Heart right ventricle (tissue), 16 donors: ENCODE data around the gene HDAC9. TPM values are rescaled to one million over a fixed set of nuclear protein-coding genes. Genes with fewer than 3 reads are reported as not detected.
"Not testable (repeated sequence)": the region's sequence is repeated elsewhere in the genome, so short reads cannot be mapped to it uniquely, and the experiment has no call there.

Source experiments
- ATAC-seq, 8 donors: fragments of 200-7000 bp; cut with Tn5 transposase; one replicate each; pipeline ENCODE4 v1.9.1; 2020; ENCODE audit warnings: mild to moderate bottlenecking in 8 of 8, moderate library complexity in 8 of 8, moderate number of reproducible peaks in 1 of 8
- DNase-seq, 2 donors: peaks; one replicate each; pipeline ENCODE4 v3.0.0-alpha.2; 2020
- H3K27ac ChIP-seq, 10 donors: fragments of 200-600 bp; sonication (generic) in 2 of 10; one replicate each; pipeline versions ENCODE4 v1.5.0 to v1.8.0; 2020 to 2022; ENCODE audit warnings: mild to moderate bottlenecking in 3 of 10
- H3K27me3 ChIP-seq, 7 donors: fragments of 200-600 bp; one replicate each; pipeline ENCODE4 v1.8.0; 2021 to 2022; ENCODE audit warnings: mild to moderate bottlenecking in 2 of 7
- H3K36me3 ChIP-seq, 9 donors: fragments of 200-600 bp; sonication (generic) in 1 of 9; one replicate each; pipeline versions ENCODE4 v1.5.0 to v1.8.0; 2020 to 2022; ENCODE audit warnings: mild to moderate bottlenecking in 2 of 9
- H3K4me1 ChIP-seq, 9 donors: fragments of 200-600 bp; sonication (generic) in 1 of 9; one replicate each; pipeline versions ENCODE4 v1.5.0 to v1.8.0; 2020 to 2022; ENCODE audit warnings: mild to moderate bottlenecking in 4 of 9
- H3K4me3 ChIP-seq, 10 donors: fragments of 200-600 bp; sonication (generic) in 2 of 10; one replicate each; pipeline versions ENCODE4 v1.5.0 to v1.8.0; 2020 to 2022; ENCODE audit warnings: mild to moderate bottlenecking in 7 of 10, moderate library complexity in 2 of 10
- H3K9me3 ChIP-seq, 11 donors: fragments of 200-600 bp in 10 of 11; sonication (generic) in 2 of 11; one replicate each; pipeline versions ENCODE4 v1.5.0 to v1.8.0; 2013 to 2022; ENCODE audit warnings: mild to moderate bottlenecking in 2 of 11, control low read depth in 1 of 11, moderate library complexity in 1 of 11
- WGBS, 2 donors: extraction: QIAGEN DNeasy Blood & Tissue Kit; methylation state at CpG; one replicate each; pipeline ENCODE4 v1.1.7; 2013; ENCODE audit warnings: inconsistent platforms in 1 of 2; 5-methylcytosine and 5-hydroxymethylcytosine counted together
- intact Hi-C, 10 donors: fragments of 100-400 bp; cut with DNase I; formaldehyde crosslinking; loops; one replicate each; pipeline versions ENCODE4 v1.11.1 to v1.14.2; 2022
- polyA plus RNA-seq, 2 donors: library from polyadenylated mRNA; stranded (reverse); fragments of 200-250 nt; gene quantifications; one replicate each; pipeline ENCODE4 v1.2.3, GENCODE V29; 2013
- total RNA-seq, 10 donors: library from RNA; stranded (reverse); fragmentation: NEBNext Ultra II Directional in 3 of 10; extraction: Animal tissue kit (Norgen Biotek cat#: 25700) in 3 of 10; gene quantifications; one replicate each; pipeline versions ENCODE4 v1.2.1 to v1.2.4, GENCODE V29; 2021 to 2023
- TF ChIP-seq, protein P1 (sequence below), 9 donors: fragments of 200-600 bp; sonication (generic) in 2 of 9; IDR thresholded peaks; one replicate each; pipeline versions ENCODE4 v1.5.0 to v1.8.0; 2021 to 2022; ENCODE audit warnings: antibody characterized with exemption in 9 of 9, mild to moderate bottlenecking in 5 of 9, moderate library complexity in 1 of 9
- donor health status: Arrhythmogenic right ventricular cardiomyopathy.
- donor health status: ischemic (EF 13 %, LVEDD 7.1; RV severe dilation, severe dysfunction).
- donor health status: healthy with polysubstance abuse.
- donor health status: DM: no; HTN: yes; CAD: no.
- donor health status: DM: no; HTN: no; CAD: no.
- donor health status: ischemic (EF 25% LVEDD 6.9; RV normal size, moderate dysfunction).
- donor health status: ischemic (EF 25% LVEDD 5.7; RV mildly dilated, moderate dysfunction).
- donor health status: healthy.
- donor health status: DM: yes; HTN: yes; CAD: no.
- donor health status: Ischemic cardiomyopathy.
- donor health status: ischemic (EF 35%, LVEDD 5.7; RV mildly dilated, moderate dysfunction).
- donor health status: nonischemic (EF 11% LVEDD 7.7; RV severe dilation, severe dysfunction).
- donor health status: DM: yes; HTN: yes; CAD: no.
- donor health status: PGD.
- donor health status: ischemic (EF 29% LVEDD 5.4; RV normal size, mild dysfunction).
- donor health status: nonischemic (EF 23%, LVEDD 6.1; RV moderate dilation, normal function).

HDAC9 gene
- total and polyA plus RNA-seq, 12 donors, result 1.9 to 66.1 (median 38.6) TPM

DNA sequence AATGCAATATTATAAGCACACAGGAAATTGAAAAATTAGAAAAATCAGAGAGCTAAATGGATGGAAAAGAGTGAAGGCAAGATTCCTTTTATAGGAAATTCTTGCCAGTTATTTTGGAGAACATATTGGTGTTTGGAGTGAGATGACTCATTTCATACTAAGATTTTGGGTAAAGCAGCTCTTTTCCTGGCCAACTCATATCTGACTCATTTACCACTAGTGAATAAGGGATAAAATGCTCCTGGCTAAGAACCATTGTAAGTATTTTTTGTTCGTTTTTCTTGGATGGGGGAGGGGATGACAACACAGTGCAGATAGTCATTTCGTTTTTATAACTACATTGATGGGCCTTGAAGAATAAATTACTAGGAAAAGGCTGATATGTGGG, 482.6 kb downstream of the HDAC9 start:
- WGBS, 2 donors, result 44 to 63% methylated on average over 2 of the region's 2 CpGs
- peak overlapping the region in 1 of 10 donors; percentile 23 for H3K27ac ChIP-seq
- ATAC-seq, result peak in 6 of 8 donors; percentile 29 to 83 (median 60)
- DNase-seq, result no peak
- H3K4me1 ChIP-seq, result peaks cover 0 to 18% (median 6%) of the 10 kb centered on the region in 9 donors
- no peak overlapping the region for H3K4me3 ChIP-seq
- H3K36me3 ChIP-seq, result peaks cover 0 to 2% (median 0%) of the 10 kb centered on the region in 9 donors
- TF ChIP-seq, protein P1, sequence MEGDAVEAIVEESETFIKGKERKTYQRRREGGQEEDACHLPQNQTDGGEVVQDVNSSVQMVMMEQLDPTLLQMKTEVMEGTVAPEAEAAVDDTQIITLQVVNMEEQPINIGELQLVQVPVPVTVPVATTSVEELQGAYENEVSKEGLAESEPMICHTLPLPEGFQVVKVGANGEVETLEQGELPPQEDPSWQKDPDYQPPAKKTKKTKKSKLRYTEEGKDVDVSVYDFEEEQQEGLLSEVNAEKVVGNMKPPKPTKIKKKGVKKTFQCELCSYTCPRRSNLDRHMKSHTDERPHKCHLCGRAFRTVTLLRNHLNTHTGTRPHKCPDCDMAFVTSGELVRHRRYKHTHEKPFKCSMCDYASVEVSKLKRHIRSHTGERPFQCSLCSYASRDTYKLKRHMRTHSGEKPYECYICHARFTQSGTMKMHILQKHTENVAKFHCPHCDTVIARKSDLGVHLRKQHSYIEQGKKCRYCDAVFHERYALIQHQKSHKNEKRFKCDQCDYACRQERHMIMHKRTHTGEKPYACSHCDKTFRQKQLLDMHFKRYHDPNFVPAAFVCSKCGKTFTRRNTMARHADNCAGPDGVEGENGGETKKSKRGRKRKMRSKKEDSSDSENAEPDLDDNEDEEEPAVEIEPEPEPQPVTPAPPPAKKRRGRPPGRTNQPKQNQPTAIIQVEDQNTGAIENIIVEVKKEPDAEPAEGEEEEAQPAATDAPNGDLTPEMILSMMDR (IDR thresholded peaks at IDR 0.05), result no peak
- peaks cover 0 to 8% (median 0%) of the 10 kb centered on the region in 11 donors for H3K9me3 ChIP-seq
- H3K27me3 ChIP-seq, result no peaks in the 10 kb centered on the region
- intact Hi-C loops, result no loop called here

DNA sequence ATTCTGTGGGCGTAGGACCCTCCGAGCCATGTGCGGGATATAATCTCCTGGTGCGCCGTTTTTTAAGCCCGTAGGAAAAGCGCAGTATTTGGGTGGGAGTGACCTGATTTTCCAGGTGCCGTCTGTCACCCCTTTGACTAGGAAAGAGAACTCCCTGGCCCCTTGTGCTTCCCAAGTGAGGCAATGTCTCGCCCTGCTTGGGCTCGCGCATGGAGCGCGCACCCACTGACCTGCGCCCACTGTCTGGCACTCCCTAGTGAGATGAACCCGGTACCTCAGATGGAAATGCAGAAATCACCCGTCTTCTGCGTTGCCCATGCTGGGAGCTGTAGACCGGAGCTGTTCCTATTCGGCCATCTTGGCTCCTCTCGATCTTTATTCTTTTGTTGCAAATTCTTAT, 495.2 kb downstream of the HDAC9 start:
- DNase-seq, H3K27me3 ChIP-seq, H3K27ac ChIP-seq, ATAC-seq, H3K9me3 ChIP-seq, H3K4me3 ChIP-seq, intact Hi-C loops, H3K4me1 ChIP-seq, H3K36me3 ChIP-seq: not testable (repeated sequence)
- WGBS, 2 donors, result 93% methylated on average over 20 of the region's 20 CpGs

DNA sequence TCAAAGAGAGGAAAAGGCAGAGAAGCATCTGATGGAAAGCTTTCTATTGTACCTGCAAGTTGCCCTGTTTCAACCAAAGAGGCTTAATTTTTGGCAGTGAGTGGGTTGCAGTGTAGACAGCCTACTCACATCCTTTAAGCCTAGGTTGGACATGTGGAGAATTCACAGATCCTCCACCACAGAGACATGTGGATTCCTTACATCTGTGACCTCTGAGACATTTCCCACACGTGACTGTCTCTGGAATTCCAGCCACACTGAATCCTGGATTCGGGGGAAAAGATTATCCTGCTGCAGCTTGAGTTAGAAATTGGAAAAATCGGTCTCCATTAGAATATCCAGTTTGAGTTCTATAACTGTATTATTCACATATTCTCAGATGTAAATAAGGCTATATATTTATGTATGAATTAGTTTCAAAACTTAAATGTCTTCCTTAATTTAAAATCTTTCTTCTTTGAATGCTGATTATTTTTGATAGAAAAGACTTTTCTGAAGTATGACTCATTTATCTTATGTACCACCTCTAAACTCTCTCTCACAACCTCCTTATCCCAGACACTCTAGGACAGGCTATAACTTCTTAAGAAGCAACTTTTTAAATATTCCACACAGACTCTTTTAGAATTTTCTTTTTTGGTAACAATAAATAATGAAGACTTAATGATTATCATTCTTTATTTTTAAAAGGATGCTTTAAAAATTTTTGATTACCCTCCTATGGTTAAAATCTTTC, 498.6 kb downstream of the HDAC9 start:
- WGBS, 2 donors, result 69% methylated on average over 3 of the region's 3 CpGs
- H3K36me3 ChIP-seq, result no peaks in the 10 kb centered on the region
- ATAC-seq, result no peak
- TF ChIP-seq, protein P1 (IDR thresholded peaks at IDR 0.05), result no peak
- intact Hi-C loops, result no loop called here
- H3K4me1 ChIP-seq, result no peaks in the 10 kb centered on the region
- H3K9me3 ChIP-seq, result no peaks in the 10 kb centered on the region
- no peaks in the 10 kb centered on the region for H3K27me3 ChIP-seq
- H3K27ac ChIP-seq, result no peak overlapping the region
- DNase-seq, result no peak
- H3K4me3 ChIP-seq, result no peak overlapping the region

DNA sequence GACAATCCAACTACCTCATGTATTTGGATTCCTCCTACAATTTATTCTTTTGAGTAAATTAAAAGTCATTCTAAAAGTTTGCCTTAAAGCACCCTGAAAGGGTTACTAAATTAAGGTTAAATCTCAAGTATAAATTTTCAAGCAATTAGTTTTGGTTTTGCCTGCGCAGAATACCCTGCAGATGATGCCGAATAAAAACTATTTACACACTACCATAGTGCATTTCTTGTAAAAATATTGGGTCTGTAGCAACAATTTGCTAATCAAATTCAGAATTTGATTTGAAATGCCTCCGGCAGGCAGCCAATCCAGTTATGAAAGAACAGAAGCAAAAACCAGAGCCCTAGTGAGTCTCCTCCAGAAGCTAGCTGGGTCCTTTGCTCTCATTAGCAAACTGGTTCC, 499.7 kb downstream of the HDAC9 start:
- no peaks in the 10 kb centered on the region for H3K4me1 ChIP-seq
- ATAC-seq, result no peak
- intact Hi-C loops, result no loop called here
- H3K4me3 ChIP-seq, result no peak overlapping the region
- WGBS, 2 donors, result 83 to 85% methylated on average over 3 of the region's 3 CpGs
- no peak for DNase-seq
- no peak overlapping the region for H3K27ac ChIP-seq
- TF ChIP-seq, protein P1 (IDR thresholded peaks at IDR 0.05), result no peak
- H3K9me3 ChIP-seq, result no peaks in the 10 kb centered on the region
- H3K27me3 ChIP-seq, result no peaks in the 10 kb centered on the region
- H3K36me3 ChIP-seq, result no peaks in the 10 kb centered on the region

DNA sequence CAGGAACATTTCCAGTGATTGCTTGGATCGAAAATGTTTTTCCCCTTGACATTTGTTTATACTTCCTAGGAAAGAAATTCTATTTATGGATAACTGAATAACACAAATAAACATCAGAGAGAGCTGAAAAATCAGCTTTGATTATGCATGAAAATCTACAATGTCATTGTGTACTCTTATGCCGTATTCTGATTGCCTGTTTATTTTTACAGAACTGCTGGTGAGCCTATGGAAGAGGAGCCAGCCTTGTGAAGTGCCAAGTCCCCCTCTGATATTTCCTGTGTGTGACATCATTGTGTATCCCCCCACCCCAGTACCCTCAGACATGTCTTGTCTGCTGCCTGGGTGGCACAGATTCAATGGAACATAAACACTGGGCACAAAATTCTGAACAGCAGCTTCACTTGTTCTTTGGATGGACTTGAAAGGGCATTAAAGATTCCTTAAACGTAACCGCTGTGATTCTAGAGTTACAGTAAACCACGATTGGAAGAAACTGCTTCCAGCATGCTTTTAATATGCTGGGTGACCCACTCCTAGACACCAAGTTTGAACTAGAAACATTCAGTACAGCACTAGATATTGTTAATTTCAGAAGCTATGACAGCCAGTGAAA, 500.4 kb downstream of the HDAC9 start:
- intact Hi-C loops, result no loop called here
- WGBS, 2 donors, result 74 to 84% methylated on average over 5 of the region's 5 CpGs

More for the DNA sequence above, 500.4 kb downstream of the HDAC9 start:
- DNase-seq (no peak), ATAC-seq (no peak)
- Histone ChIP-seq H3K36me3 (no peaks in the 10 kb centered on the region), H3K4me3 (no peak overlapping the region), H3K27ac (no peak overlapping the region), H3K9me3 (no peaks in the 10 kb centered on the region), H3K27me3 (no peaks in the 10 kb centered on the region), H3K4me1 (no peaks in the 10 kb centered on the region)
- TF ChIP-seq, protein P1 (IDR thresholded peaks at IDR 0.05), result no peak
